ENCODE data around the gene GAK. TPM values are rescaled to one million over a fixed set of nuclear protein-coding genes. Genes with fewer than 3 reads are reported as not detected.
A peak's percentile ranks its signal among the peaks of the same experiment; 100 is the strongest.

Gene GAK
- total RNA-seq, 1 donor from 2014 or later = 27.6 TPM

DNA sequence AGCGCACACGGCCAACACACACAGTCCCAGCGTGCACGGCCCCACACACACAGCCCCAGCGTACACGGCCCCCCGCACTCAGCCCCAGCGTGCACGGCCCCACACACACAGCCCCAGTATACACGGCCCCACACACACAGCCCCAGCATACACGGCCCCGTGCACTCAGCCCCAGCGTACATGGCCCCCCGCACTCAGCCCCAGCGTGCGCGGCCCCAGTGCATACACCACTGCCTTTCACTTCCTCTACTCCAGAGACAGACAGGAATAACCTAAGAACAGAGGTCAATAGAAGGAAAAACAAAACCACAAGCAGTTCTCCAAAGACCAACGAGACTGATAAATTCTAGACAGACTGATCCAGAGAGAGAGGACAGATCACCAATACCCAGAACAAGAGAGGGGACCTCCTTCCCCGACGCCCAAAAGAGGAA, 17.1 kb downstream of the GAK start:
- Histone ChIP-seq H3K9me3 (ENCODE audit: low read depth) (no peaks in the 10 kb centered on the region), H3K4me2 (no peak overlapping the region), H3F3A (ENCODE audit: low read depth) (no peaks in the 10 kb centered on the region), H3K4me1 (no peaks in the 10 kb centered on the region), H2AFZ (replicated peaks) (no peak overlapping the region), H3K9ac (no peak overlapping the region), H4K20me1 (ENCODE audit: low read depth) (peaks cover 10% of the 10 kb centered on the region), H3K27ac (no peak overlapping the region), H3K4me3 (no peak overlapping the region), H3K27me3 (no peaks in the 10 kb centered on the region), H3K36me3 (no peaks in the 10 kb centered on the region), H3K79me2 (ENCODE audit: low read depth) (peaks cover 48% of the 10 kb centered on the region)
- DNase-seq (ENCODE audit: low spot score) = no peak
- peak overlapping the region; percentile 17 for H3K27ac Mint-ChIP-seq
- no peaks in the 10 kb centered on the region for H3K9me3 Mint-ChIP-seq
- H3K36me3 Mint-ChIP-seq = peaks cover 5% of the 10 kb centered on the region
- peaks cover 2% of the 10 kb centered on the region for H3K27me3 Mint-ChIP-seq (ENCODE audit: insufficient read depth, low read depth)
- TF ChIP-seq EZH2phosphoT487 (IDR thresholded peaks at IDR 0.05) (no peak), EZH2 (IDR thresholded peaks at IDR 0.05) (no peak)
- TF ChIP-seq, protein P1, sequence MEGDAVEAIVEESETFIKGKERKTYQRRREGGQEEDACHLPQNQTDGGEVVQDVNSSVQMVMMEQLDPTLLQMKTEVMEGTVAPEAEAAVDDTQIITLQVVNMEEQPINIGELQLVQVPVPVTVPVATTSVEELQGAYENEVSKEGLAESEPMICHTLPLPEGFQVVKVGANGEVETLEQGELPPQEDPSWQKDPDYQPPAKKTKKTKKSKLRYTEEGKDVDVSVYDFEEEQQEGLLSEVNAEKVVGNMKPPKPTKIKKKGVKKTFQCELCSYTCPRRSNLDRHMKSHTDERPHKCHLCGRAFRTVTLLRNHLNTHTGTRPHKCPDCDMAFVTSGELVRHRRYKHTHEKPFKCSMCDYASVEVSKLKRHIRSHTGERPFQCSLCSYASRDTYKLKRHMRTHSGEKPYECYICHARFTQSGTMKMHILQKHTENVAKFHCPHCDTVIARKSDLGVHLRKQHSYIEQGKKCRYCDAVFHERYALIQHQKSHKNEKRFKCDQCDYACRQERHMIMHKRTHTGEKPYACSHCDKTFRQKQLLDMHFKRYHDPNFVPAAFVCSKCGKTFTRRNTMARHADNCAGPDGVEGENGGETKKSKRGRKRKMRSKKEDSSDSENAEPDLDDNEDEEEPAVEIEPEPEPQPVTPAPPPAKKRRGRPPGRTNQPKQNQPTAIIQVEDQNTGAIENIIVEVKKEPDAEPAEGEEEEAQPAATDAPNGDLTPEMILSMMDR (IDR thresholded peaks at IDR 0.05) = no peak
- H3K4me1 Mint-ChIP-seq = peaks cover 9% of the 10 kb centered on the region
- H3K4me3 Mint-ChIP-seq = no peak overlapping the region

DNA sequence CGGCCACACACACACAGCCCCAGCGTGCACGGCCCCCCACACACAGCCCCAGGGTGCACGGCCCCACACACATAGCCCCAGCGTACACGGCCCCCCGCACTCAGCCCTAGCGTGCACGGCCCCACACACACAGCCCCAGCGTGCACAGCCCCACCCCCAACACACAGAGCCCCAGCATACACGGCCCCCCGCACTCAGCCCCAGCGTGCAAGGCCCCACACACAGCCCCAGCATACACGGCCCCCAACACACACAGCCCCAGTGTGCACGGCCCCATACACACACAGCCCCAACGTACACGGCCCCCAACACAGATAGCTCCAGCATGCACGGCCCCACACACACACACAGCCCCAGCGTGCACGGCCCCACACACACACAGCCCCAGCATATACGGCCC, 17.6 kb downstream of the GAK start:
- H3K27ac Mint-ChIP-seq = no peak overlapping the region
- peaks cover 2% of the 10 kb centered on the region for H3K36me3 Mint-ChIP-seq
- no peak overlapping the region for H3K9ac ChIP-seq
- peaks cover 2% of the 10 kb centered on the region for H3K27me3 Mint-ChIP-seq (ENCODE audit: insufficient read depth, low read depth)
- H3K4me1 ChIP-seq = no peaks in the 10 kb centered on the region
- H3K36me3 ChIP-seq = no peaks in the 10 kb centered on the region
- H3K9me3 ChIP-seq (ENCODE audit: low read depth) = no peaks in the 10 kb centered on the region
- H3K79me2 ChIP-seq (ENCODE audit: low read depth) = peaks cover 43% of the 10 kb centered on the region
- H4K20me1 ChIP-seq (ENCODE audit: low read depth) = peaks cover 10% of the 10 kb centered on the region
- H3F3A ChIP-seq (ENCODE audit: low read depth) = no peaks in the 10 kb centered on the region
- no peaks in the 10 kb centered on the region for H3K9me3 Mint-ChIP-seq
- DNase-seq (ENCODE audit: low spot score) = no peak
- no peaks in the 10 kb centered on the region for H3K27me3 ChIP-seq
- H3K4me3 ChIP-seq = no peak overlapping the region
- no peak overlapping the region for H3K27ac ChIP-seq
- no peak overlapping the region for H3K4me3 Mint-ChIP-seq
- no peak overlapping the region for H3K4me2 ChIP-seq
- TF ChIP-seq EZH2 (IDR thresholded peaks at IDR 0.05) = no peak
- TF ChIP-seq, protein P1 (IDR thresholded peaks at IDR 0.05) = no peak
- no peak for TF ChIP-seq EZH2phosphoT487 (IDR thresholded peaks at IDR 0.05)
- H3K4me1 Mint-ChIP-seq = peaks cover 9% of the 10 kb centered on the region
- no peak overlapping the region for H2AFZ ChIP-seq (replicated peaks)

DNA sequence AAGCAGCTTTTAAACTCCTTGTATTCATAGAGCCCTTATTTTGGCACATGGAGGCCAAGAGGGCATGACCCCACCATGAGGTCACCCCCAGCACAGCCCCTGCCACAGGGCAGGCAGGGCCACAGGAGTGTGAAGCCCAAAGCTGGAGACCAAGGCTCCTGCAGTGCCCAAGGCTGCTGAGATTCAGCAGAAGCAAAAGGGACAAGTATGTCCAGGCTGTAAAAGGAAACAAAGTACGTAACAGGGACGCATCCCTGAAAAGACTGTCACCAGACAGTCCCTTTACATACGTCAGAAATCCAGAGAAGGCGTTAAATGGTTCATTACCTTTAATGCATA, 18.9 kb downstream of the GAK start:
- Histone ChIP-seq H3K4me1 (no peaks in the 10 kb centered on the region), H3K27ac (no peak overlapping the region), H3K9me3 (ENCODE audit: low read depth) (no peaks in the 10 kb centered on the region), H3K9ac (no peak overlapping the region), H3K4me2 (no peak overlapping the region), H2AFZ (replicated peaks) (no peak overlapping the region), H3K79me2 (ENCODE audit: low read depth) (peaks cover 31% of the 10 kb centered on the region), H3F3A (ENCODE audit: low read depth) (no peaks in the 10 kb centered on the region), H3K36me3 (no peaks in the 10 kb centered on the region), H3K27me3 (no peaks in the 10 kb centered on the region), H4K20me1 (ENCODE audit: low read depth) (peaks cover 10% of the 10 kb centered on the region), H3K4me3 (no peak overlapping the region)
- no peak for DNase-seq (ENCODE audit: low spot score)
- no peaks in the 10 kb centered on the region for H3K9me3 Mint-ChIP-seq
- peaks cover 2% of the 10 kb centered on the region for H3K27me3 Mint-ChIP-seq (ENCODE audit: insufficient read depth, low read depth)
- no peaks in the 10 kb centered on the region for H3K36me3 Mint-ChIP-seq
- no peak overlapping the region for H3K4me3 Mint-ChIP-seq
- no peak overlapping the region for H3K27ac Mint-ChIP-seq
- H3K4me1 Mint-ChIP-seq = peaks cover 9% of the 10 kb centered on the region
- TF ChIP-seq, protein P1 (IDR thresholded peaks at IDR 0.05) = no peak
- no peak for TF ChIP-seq EZH2phosphoT487 (IDR thresholded peaks at IDR 0.05)
- no peak for TF ChIP-seq EZH2 (IDR thresholded peaks at IDR 0.05)
